ENCODE measurements around the gene GTPBP3. TPM values are rescaled to one million over a fixed set of nuclear protein-coding genes. Genes with fewer than 3 reads are reported as not detected.

The GTPBP3 gene
- total RNA-seq, 1 experiment from 2014 or later, result 73.0 TPM

DNA sequence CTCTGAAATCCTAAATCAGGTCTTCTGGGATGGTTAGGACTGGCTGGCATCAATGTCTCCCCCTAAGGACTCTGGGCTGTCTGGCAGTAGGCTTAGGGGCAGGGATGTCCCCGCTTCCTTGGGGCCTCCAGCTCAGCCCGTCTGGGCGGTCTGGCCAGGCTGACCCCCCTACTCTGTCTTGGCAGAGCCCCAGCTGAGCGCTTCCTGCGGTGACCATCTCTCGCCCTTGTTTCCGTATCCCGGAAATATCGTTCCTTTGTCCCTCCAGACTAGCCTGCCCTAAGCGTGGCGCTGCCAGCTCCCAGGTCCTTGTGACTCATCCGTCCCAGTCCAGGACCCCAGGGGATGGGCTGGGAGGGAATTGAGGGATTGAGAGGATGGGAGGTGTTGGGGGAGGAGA, 11.3 kb downstream of the GTPBP3 start:
- peak overlapping the region; percentile 94 for H2AFZ ChIP-seq (ENCODE audit: low read depth, low read length, poor library complexity, severe bottlenecking)
- peak overlapping the region; percentile 1; the same call in 1 of the 2 replicates for H3K27ac ChIP-seq (ENCODE audit: low read depth, low read length)
- peak overlapping the region; percentile 84 for H3K4me2 ChIP-seq (ENCODE audit: low read length)
- H3K4me3 ChIP-seq (replicated peaks in 1 of 2; ENCODE audit: low read depth in 1 of 2, low read length in 2 of 2), result peak overlapping the region; percentile 26 to 41
- TF ChIP-seq, protein P1, sequence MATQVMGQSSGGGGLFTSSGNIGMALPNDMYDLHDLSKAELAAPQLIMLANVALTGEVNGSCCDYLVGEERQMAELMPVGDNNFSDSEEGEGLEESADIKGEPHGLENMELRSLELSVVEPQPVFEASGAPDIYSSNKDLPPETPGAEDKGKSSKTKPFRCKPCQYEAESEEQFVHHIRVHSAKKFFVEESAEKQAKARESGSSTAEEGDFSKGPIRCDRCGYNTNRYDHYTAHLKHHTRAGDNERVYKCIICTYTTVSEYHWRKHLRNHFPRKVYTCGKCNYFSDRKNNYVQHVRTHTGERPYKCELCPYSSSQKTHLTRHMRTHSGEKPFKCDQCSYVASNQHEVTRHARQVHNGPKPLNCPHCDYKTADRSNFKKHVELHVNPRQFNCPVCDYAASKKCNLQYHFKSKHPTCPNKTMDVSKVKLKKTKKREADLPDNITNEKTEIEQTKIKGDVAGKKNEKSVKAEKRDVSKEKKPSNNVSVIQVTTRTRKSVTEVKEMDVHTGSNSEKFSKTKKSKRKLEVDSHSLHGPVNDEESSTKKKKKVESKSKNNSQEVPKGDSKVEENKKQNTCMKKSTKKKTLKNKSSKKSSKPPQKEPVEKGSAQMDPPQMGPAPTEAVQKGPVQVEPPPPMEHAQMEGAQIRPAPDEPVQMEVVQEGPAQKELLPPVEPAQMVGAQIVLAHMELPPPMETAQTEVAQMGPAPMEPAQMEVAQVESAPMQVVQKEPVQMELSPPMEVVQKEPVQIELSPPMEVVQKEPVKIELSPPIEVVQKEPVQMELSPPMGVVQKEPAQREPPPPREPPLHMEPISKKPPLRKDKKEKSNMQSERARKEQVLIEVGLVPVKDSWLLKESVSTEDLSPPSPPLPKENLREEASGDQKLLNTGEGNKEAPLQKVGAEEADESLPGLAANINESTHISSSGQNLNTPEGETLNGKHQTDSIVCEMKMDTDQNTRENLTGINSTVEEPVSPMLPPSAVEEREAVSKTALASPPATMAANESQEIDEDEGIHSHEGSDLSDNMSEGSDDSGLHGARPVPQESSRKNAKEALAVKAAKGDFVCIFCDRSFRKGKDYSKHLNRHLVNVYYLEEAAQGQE (IDR thresholded peaks at IDR 0.05; ENCODE audit: low read depth), result no peak
- TF ChIP-seq SRF (IDR thresholded peaks at IDR 0.05; ENCODE audit: low read depth) (no peak), EZH2phosphoT487 (IDR thresholded peaks at IDR 0.05; ENCODE audit: borderline replicate concordance) (no peak), POLR2AphosphoS5 (IDR thresholded peaks at IDR 0.05; ENCODE audit: low read depth, low read length) (peak; percentile 43; the same call in 1 of the 2 replicates), TCF7L2 (IDR thresholded peaks at IDR 0.05; ENCODE audit: borderline replicate concordance, extremely low read depth, insufficient read depth, insufficient read length) (peak; percentile 65), SP1 (IDR thresholded peaks at IDR 0.05; ENCODE audit: low read depth) (no peak; the same call in 1 of the 2 replicates)
- TF ChIP-seq, protein P2, sequence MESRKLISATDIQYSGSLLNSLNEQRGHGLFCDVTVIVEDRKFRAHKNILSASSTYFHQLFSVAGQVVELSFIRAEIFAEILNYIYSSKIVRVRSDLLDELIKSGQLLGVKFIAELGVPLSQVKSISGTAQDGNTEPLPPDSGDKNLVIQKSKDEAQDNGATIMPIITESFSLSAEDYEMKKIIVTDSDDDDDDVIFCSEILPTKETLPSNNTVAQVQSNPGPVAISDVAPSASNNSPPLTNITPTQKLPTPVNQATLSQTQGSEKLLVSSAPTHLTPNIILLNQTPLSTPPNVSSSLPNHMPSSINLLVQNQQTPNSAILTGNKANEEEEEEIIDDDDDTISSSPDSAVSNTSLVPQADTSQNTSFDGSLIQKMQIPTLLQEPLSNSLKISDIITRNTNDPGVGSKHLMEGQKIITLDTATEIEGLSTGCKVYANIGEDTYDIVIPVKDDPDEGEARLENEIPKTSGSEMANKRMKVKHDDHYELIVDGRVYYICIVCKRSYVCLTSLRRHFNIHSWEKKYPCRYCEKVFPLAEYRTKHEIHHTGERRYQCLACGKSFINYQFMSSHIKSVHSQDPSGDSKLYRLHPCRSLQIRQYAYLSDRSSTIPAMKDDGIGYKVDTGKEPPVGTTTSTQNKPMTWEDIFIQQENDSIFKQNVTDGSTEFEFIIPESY (IDR thresholded peaks at IDR 0.05; ENCODE audit: extremely low read depth, insufficient replicate concordance, low read length), result peak; percentile 25
- H3K9ac ChIP-seq (ENCODE audit: low read length), result peak overlapping the region; percentile 54
- H3K79me2 ChIP-seq (ENCODE audit: insufficient read depth, low read length), result no peaks in the 10 kb centered on the region
- no TSS peak for BruUV-seq (replicated peaks)
- ChIA-PET CTCF (interaction anchor here (1.4 to 1.8 kb wide), 3 partner anchors 9 to 13 kb away, joined by 4 to 5 read pairs (median 5); no protein-coding TSS in a partner anchor), RAD21 (ENCODE audit: low non-redundant PET in 1 of 2, low total read pairs in 2 of 2, uncharacterized antibody in 2 of 2, unreplicated experiment in 2 of 2) (no interaction called here), POLR2A (interaction anchor here (0.9 to 1.1 kb wide), 2 partner anchors 16 to 56 kb away, joined by 3 to 4 read pairs; no protein-coding TSS in a partner anchor)
- no peaks in the 10 kb centered on the region for H3K36me3 ChIP-seq (ENCODE audit: control insufficient read depth in 1 of 2, insufficient read depth in 2 of 2, low read length in 2 of 2)
- ATAC-seq (peak; percentile 62), DNase-seq (ENCODE audit: low read depth, low spot score) (no peak)
- intact Hi-C loops (cut with micrococcal nuclease), result no loop called here
- peaks cover 17 to 28% of the 10 kb centered on the region in 2 experiments; a peak in 3 of 4 replicates for H3K4me1 ChIP-seq (ENCODE audit: control insufficient read depth in 1 of 2, insufficient read depth in 2 of 2, low read length in 2 of 2)
- H4K20me1 ChIP-seq (ENCODE audit: insufficient read depth), result no peaks in the 10 kb centered on the region
- no peaks in the 10 kb centered on the region for H3K9me2 ChIP-seq (ENCODE audit: insufficient read depth)
- no peaks in the 10 kb centered on the region for H3K27me3 ChIP-seq (ENCODE audit: insufficient read depth, low read length)
- H3K9me3 ChIP-seq (ENCODE audit: control insufficient read depth in 1 of 2, insufficient read depth in 1 of 2, low read depth in 1 of 2, low read length in 2 of 2), result no peaks in the 10 kb centered on the region
